ENCODE data around the gene KLRK1.
"Not testable (repeated sequence)": the region's sequence is repeated elsewhere in the genome, so short reads cannot be mapped to it uniquely, and the experiment has no call there.

Gene KLRK1

GRCh38 chr12:10361622-10362021 is 28.2 kb downstream of the KLRK1 start:
- DNase-seq: no peak

- no peak for DNase-seq
Observed at GRCh38 chr12:10361084-10361483, 28.8 kb downstream of the KLRK1 start.

- no peak for DNase-seq
Observed at GRCh38 chr12:10358969-10359368, 30.9 kb downstream of the KLRK1 start.

GRCh38 chr12:10358131-10358530 is 31.7 kb downstream of the KLRK1 start:
- no peak for DNase-seq

GRCh38 chr12:10354502-10354901 is 35.3 kb downstream of the KLRK1 start:
- no peak for DNase-seq

- DNase-seq: no peak
Observed at GRCh38 chr12:10354071-10354470, 35.8 kb downstream of the KLRK1 start.

- DNase-seq: not testable (repeated sequence)
Observed at GRCh38 chr12:10351457-10351856, 38.4 kb downstream of the KLRK1 start.

GRCh38 chr12:10341892-10342509 is 47.8 kb downstream of the KLRK1 start:
- peak; percentile 6 for DNase-seq

GRCh38 chr12:10340946-10341345 is 48.9 kb downstream of the KLRK1 start:
- DNase-seq: not testable (repeated sequence)

- no peak for DNase-seq
Observed at GRCh38 chr12:10339053-10339840, 50.6 kb downstream of the KLRK1 start.

- not testable (repeated sequence) for DNase-seq
Observed at GRCh38 chr12:10338470-10338869, 51.4 kb downstream of the KLRK1 start.

- not testable (repeated sequence) for DNase-seq
Observed at GRCh38 chr12:10336196-10336595, 53.6 kb downstream of the KLRK1 start.

- DNase-seq: no peak
Observed at GRCh38 chr12:10331642-10332239, 58.1 kb downstream of the KLRK1 start.

- DNase-seq: not testable (repeated sequence)
Observed at GRCh38 chr12:10328691-10329090, 61.1 kb downstream of the KLRK1 start.
